Measurements from ENCODE around the gene CYB5A.
"Not testable (repeated sequence)": the region's sequence is repeated elsewhere in the genome, so short reads cannot be mapped to it uniquely, and the experiment has no call there.

The CYB5A gene

DNA sequence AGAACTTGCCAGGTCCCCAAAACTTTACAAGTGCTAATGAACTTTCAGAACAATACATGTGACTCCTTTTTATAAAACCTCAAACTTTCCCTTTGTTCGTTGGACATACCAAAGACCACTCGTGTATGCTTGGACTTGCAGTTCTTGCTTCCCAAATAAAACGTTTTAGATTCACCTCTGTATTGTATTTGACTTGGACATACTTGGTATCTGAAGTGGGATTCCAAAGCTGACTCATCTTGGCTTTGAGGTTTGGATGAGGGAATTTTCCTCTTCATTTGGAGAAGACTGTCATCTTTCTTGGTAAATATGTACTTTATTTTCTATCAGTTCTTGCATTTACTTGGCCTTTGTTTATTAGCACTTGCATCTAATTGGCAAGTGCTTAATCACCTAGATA is 8.0 kb upstream of the CYB5A start:
- in situ Hi-C loops (cut with MboI; ENCODE audit: low sequenced_read_pairs): no loop called here

DNA sequence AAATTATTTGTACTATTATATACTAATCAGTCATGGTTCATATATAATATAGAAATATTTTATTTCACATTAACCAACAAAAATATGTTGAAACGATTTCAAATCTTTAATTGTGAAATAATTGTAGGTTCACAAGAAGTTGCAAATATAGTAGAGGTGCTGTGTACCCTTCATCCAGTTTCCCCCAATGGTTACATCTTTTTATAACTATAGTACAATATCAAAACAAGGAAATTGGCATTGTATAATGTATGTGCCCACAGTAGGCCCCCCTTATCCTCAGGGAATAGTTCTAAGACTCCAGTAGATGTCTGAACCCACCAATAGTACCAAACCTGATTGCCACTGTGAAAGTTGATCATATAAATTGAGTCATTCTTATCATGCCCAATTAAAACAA is 7.4 kb upstream of the CYB5A start:
- in situ Hi-C loops (cut with MboI; ENCODE audit: low sequenced_read_pairs): no loop called here

DNA sequence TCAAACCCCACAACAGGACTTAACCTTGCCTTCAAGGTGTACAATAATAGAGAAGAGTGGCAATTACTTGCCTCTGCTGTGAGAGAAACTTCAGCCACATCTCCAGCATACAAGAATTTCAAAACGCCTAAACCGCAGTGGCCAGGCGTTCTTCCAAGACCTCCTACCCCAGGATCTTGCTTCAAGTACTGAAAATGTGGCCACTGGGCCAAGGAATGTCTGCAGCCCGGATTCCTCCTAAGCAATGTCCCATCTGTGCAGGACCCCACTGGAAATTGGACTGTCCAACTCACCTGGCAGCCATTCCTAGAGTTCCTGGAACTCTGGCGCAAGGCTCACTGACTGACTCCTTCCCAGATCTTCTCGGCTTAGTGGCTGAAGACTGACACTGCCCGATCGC is 2.8 kb upstream of the CYB5A start:
- in situ Hi-C loops (cut with MboI; ENCODE audit: low sequenced_read_pairs): no loop called here

DNA sequence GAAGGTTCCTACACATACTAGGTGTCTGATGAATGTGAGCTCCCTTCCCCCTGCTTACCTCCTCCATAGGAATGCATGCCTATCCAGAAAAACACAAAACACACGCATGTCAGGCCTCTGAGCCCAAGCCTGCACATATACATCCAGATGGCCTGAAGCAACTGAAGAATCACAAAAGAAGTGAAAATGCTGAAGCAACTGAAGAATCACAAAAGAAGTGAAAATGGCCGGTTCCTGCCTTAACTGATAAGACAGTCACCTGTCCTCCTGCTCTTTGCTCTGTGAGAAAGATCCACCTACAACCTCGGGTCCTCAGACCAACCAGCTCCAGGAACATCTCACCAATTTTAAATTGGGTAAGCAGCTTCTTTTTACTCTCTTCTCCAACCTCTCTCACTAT is 1.2 kb upstream of the CYB5A start:
- in situ Hi-C loops (cut with MboI; ENCODE audit: low sequenced_read_pairs): not testable (repeated sequence)

DNA sequence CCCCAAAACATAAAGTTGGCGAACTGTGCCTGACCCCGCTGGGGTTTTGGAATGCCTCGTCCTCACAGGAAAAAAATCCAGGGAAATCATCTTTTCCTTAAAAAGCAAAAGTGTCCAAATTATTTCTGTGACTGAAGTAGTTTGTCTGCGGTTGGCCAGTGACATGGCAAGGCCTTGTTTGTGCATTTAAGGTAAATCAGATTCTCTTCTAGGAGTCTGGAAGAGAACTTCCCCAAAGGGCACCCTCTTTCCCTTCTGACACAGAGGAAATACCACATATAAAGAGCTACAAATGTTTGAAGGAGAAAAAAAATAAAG is 737 bp upstream of the CYB5A start:
- in situ Hi-C loops (cut with MboI; ENCODE audit: low sequenced_read_pairs): no loop called here

DNA sequence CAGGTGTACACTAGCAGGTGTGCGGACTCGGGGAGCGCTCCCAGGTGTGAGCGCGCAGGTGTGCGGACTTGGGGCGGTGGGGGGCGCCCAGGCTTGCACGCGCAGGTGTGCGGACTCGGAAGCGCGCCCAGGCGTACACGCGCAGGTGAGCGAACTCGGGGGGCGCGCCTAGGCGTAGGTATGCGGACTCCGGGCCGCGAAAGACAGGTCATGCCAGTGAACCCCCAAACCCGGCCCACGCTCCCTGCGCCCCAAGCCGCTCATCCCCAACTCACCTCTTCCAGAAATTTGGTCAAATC is 342 bp downstream of the CYB5A start:
- in situ Hi-C loops (cut with MboI; ENCODE audit: low sequenced_read_pairs): no loop called here

DNA sequence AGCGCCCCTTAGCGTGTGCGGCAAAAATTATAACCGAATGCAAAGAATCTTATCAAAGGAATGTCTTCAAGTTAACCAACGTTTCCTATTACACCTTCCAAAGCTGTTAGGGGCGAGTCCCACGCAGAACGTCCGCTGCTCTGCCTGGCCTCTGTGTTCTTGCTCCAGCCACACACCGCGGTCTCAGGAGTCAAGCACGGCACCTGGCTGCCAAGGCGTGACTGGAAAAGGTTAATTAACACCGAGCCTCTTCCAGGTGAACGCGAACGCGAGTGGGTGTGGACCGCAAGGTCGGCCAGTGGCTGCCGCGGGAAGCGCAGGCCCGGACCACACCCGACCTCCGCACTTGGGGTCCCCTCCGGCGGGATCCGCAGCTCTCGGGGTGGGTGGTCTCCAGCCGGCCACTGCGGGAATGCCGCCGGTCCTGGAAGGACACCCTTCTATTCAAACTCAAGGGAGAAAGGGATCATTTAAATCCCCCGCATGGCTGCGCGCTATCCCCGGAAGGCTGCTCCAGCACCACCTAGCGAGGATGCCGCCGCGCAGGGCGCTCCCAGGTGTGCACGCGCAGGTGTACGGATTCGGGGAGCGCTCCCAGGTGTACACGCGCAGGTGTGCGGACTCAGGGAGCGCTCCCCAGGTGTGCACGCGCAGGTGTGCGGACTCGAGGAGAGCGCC is 830 bp downstream of the CYB5A start:
- in situ Hi-C loops (cut with MboI; ENCODE audit: low sequenced_read_pairs): no loop called here

DNA sequence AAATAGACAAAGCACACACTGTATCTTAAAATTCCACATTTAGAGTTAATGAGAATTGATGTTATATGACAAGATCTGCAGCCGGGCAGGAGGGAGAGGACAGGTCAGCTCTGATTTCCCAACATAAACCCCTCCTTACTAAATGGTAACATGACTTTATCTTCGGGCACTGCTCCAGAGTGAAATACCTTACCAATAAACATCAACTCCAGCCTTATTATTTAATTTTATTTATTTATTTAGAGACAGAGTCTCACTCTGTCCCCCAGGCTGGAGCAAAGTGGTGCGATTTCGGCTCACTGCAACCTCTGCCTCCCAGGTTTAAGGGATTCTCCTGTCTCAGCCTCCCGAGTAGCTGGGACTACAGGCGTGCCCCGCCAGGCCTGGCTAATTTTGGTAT is 1.7 kb downstream of the CYB5A start:
- in situ Hi-C loops (cut with MboI; ENCODE audit: low sequenced_read_pairs): no loop called here

DNA sequence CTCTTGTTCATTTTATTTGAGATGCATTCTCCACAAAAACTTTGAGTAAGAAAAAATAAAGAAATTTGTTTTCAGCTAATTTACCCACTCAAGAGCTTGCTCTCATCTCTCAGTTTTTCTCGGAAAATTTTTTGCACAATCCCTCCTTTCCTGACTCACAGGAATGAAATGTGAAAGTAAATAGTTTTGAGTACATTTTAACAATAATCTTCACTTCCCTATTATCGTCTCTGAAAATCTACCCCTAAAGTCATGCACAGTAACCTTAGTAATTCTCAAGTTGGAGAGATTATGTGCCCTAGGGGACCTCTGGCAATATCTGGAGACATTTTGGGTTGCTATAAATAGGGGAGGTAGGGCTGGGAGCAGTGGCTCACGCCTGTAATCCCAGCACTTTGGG is 2.6 kb downstream of the CYB5A start:
- in situ Hi-C loops (cut with MboI; ENCODE audit: low sequenced_read_pairs): no loop called here

DNA sequence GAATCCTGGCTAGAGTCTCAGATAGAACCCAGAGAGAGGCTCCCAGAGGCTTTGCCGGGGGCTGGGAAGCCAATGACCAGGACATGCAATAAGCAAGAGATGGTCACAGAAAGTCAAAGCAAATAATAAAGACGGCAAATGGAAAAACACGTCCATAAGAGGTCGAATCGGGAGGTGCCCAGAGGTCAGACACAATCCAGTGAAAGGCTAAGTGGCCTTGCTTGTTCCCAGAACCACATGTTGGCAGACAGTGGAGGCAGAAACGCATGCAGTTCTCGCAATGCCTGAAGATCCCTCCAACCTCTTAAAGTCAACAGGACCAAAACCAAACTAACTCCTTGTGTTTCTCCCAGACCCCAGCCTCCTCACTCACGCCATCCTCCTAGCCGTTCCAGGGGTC is 3.0 kb downstream of the CYB5A start:
- in situ Hi-C loops (cut with MboI; ENCODE audit: low sequenced_read_pairs): no loop called here

DNA sequence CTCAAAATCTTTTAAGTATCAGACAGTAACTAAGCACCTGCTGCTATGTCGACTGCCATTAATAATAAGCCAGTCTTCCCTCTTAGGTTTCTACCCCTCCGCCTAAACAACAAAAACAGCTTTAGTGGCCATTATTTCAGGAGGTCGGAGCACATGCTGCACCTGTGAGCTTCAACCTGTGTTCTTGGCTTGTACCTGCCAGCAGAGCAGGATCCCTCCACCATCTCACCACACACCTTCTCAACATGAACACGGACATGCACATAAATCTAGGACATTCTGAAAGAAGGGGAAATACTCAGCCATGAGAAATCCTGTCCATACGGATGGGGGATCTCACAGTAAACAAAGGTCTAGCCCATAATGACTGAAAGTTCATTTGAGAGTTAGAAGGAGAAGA is 3.7 kb downstream of the CYB5A start:
- in situ Hi-C loops (cut with MboI; ENCODE audit: low sequenced_read_pairs): no loop called here

DNA sequence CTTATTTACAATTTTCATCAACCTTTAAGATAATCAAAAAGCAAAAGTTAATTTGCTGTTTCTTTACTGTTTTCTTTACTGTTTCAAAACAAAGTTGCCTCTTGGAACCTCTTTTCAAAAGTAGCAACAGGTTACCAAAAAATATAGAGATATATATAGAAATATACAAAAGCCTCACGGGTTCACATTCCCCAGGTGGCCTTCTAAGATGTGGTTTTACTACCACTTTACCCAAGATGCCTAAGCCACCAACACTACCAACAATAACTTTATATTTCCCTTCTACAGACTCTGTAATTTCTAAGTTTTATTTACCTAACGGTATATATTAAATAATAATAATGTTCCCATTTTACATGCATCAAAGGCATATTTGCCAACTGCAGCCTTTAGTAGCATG is 4.9 kb downstream of the CYB5A start:
- in situ Hi-C loops (cut with MboI; ENCODE audit: low sequenced_read_pairs): no loop called here

DNA sequence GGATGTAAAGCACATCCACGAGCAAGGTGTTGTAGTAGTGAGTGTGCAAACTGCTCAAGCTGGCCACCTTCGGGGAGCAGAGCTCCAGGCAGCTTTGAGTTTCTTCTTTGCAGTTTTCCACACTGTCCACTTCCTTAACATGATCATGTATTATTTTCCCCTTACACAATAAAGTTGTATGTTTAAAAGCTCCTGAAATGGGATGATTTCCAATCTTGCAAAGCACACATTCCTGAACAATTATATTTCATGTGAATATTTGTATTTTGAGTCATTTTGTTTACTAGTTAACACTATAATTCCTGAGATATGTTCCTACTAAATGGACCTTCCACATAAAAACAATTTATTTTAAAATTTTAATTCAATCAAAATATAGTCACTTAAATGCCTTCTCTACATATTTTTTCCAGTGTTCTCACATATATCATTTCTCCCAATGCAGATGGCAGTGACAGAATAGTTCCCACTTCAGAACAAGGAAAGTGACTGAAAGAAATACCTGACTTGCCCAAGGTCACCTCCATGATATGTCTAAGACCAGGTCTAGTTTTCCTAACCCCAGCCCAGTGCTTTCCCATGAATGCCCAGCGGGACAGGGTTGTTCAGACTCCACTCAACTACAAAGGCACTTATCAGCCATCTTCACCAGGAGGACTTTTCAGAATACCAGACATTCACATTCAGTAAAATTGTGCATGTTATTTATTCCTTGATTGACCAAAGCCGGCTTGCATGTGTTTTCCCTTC is 5.5 kb downstream of the CYB5A start:
- in situ Hi-C loops (cut with MboI; ENCODE audit: low sequenced_read_pairs): no loop called here

DNA sequence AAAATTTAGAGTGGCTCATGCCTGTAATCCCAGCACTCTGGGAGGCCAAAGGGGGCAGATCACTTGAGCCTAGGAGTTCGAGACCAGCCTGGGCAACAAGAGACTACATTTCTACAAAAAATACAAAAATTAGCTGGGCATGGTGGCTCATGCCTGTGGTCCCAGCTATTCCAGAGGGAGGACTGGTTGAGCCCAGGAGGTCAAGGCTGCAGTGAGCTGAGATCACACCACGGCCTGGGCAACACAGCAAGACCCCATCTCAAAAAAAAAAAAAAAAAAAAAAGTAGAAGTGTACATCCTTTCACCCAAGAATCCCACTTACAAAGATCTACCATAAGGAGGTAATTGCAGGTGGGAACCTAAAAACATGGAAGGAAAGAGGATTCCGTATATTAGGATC is 6.2 kb downstream of the CYB5A start:
- in situ Hi-C loops (cut with MboI; ENCODE audit: low sequenced_read_pairs): not testable (repeated sequence)

DNA sequence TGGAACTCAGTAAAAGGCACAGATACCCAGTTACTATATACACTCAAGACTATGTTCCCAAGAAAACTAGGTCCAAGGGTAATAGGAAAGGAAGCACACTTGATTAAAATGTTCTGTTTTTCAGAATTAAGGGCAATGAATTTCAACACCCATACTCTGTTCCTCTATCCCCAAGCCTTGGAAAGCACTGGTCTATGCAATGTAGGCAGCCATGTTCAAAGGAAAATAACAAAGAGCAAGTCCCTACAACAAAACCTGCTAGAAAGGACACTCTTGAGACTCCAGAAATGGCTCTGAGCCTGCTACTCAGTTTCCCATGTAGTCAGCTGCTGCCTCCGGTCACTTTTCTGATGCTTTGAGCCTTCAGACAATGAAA is 6.8 kb downstream of the CYB5A start:
- in situ Hi-C loops (cut with MboI; ENCODE audit: low sequenced_read_pairs): no loop called here

DNA sequence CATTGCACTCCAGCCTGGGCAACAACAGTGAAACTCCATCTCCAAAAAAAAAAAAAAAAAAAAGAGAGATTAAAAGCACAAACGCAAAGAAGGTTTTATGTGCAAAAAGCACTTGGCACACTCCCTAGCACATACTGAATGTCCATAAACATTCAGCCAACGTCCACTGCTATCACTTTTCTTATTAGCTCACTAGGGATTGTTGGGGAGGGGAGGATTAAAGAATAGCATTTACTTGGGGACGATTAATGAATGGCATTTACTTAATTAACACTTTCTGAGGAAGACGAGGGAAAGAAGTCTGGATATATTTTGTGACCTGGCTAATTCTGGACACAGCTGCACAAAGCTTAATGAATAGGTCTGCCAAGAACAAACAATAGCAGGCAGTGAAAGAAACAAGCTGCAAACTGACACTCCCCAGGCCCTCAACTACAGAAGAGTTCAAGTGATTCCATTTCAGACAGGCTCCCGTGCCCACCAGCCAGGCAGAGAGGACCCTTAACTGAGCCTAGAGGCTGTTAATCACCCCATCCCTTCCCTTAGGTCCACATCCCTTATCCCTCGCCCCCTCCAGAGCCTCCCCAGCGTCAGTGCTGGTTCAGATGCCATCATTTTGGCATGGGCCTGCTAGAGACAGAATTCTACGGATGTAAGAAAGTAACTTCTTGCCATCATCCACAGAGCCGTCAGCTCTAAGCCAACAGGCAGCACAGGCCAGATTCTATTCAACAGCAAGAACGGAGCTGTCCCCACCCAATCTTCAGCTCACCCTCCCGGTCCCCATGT is 7.4 kb downstream of the CYB5A start:
- in situ Hi-C loops (cut with MboI; ENCODE audit: low sequenced_read_pairs): no loop called here

DNA sequence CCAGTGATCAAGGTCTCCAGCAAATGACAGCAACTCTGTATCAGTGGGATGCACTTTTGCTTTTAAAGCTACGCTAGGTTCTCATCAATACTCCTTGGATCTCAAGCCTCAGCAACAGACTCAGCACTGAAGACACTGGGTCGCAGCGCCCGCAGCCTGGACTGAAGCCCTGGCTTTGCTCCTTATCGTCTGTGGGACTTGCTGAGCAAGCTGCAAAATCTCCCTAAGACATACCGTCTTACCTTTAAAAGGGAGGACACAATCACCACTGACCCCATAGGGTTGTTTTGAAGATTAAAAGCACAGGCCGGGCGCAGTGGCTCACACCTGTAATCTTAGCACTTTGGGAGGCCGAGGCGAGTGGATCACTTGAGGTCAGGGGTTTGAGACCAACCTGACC is 8.1 kb downstream of the CYB5A start:
- in situ Hi-C loops (cut with MboI; ENCODE audit: low sequenced_read_pairs): no loop called here

DNA sequence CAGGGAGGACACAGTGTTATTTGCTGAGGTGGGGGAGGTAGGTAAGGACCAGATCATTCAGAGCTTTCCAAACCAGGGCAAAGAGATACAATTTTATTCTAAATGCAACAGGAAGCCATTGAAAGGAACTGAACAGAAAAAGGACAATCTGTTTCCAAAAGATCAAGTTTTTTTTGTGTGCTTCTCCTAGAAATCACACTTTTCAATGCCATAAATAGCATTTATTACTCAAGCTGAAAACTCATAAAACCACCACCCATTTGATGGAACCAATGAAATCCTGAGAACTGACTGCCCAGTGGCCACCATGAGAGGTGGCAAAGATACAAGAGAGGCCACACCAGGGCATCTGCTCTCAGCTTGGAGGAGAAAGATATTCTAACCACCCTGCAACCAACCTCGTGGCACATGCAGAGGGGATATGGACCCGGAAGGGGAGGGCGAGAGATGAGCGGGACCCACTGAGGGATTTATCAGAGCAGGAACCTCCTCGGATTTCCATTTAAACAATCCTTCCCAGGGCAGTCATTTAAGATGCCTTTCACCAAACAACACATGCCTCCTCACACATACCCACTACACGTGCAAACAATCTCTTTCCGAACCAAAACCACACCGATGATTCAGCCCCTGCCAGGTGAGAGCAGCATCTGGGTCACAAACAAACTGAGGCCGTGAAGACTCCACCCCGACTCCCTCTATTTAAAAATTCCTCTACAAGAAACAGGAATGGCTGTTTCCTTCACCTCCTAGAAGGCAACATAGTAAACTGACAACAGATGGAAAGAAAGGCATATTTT is 8.8 kb downstream of the CYB5A start:
- in situ Hi-C loops (cut with MboI; ENCODE audit: low sequenced_read_pairs): no loop called here

DNA sequence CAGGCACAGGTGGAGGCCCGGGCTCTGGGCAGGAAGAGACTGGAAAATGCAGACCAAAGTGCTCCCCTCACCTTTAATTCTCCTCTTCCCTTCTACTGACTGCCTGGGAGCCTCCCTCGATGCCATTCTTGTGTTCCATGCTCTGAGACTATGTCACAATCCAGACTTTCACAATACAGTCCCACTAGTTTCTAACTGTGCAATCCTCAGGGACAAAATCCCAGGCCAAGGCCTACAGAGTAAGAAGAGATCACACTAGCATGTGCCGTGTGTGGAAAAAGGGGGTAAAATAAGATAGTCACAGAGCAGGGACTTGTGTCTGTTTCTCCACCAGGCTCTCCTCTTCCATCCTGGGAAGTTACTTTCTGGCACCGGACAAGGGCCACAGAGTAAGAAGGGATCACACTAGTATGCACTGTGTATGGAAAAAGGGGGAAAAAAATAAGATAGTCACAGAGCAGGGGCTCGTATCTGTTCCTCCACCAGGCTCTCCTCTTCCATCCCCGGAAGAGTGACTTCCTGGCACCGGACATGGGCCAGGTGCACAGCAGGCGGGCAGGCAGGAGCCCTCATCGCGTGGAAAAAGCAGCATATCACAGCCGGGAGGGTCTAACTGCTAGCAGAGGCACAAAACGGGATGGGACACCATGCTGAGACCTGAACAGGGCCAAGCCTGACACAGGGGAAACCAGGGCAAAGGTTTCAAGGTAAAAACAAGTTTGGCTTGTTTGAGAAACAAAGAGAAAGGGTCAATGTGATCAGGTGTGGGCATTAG is 9.6 kb downstream of the CYB5A start:
- in situ Hi-C loops (cut with MboI; ENCODE audit: low sequenced_read_pairs): no loop called here

DNA sequence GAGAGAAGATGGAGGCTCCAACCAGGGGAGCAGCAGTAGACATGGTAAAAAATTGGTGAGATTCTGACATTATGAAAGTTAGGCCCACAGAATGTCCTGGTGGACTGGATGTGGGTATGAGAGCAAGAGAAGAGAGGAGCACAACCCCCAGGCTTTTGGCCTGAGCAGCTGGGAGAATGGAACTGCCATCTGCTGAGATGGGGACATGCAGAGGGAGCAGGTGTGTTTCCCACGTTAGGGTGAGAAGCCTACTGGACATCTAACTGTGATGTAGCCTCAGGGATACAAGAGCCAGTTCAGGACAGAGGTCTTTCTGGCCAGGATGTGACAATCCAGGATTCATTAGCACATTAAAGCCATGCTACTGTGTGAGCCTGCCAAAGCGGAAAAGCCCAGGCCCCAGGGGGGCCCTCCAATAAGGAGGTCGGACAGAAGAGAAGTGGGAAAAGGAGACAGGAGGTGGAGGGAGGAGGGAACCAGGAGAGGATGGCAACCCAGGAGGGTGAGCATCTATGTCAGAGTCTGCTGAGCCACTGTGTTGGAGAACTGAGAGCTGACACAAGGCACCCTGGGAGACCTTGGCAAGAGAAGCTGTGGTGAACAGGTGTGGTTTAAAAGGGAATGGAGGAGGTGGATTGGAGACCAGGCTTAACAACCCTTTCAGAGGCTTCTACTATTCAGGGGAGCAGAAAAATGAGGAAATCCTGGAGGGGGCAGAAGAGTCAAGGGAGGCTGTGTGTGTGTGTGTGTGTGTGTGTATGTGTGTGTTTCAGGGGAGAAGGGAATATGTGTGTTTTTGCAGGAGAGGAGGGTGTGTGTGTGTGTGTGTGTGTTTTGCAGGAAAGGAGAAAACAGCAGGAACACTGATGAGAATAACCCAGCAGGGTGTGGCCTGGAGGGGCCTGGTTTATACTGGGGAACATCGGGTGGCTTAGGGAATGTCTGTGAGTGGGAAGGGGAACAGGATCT is 10.5 kb downstream of the CYB5A start:
- in situ Hi-C loops (cut with MboI; ENCODE audit: low sequenced_read_pairs): no loop called here
